ENCODE results near the gene UHRF2.

GRCh38 chr9:6426117-6426516, 13.1 kb downstream of the UHRF2 start:
- TF ChIP-seq CTCF (conservative IDR thresholded peaks at IDR 0.05; ENCODE audit: low read length) (no peak), EZH2phosphoT487 (IDR thresholded peaks at IDR 0.05; ENCODE audit: borderline replicate concordance) (no peak)
